GM04503 (cell line): ENCODE data around the gene A4GALT.
"Not testable (repeated sequence)": the region's sequence is repeated elsewhere in the genome, so short reads cannot be mapped to it uniquely, and the experiment has no call there.

Experiments
- DNase-seq: peaks from one replicate; pipeline ENCODE4 v3.0.0-alpha.2; 2012; ENCODE audit warnings: low read depth

The A4GALT gene

GRCh38 chr22:42683578-42684283 is 36.9 kb downstream of the A4GALT start:
- peak; percentile 28 for DNase-seq

- no peak for DNase-seq
These were observed 38.4 kb downstream of the A4GALT start for GRCh38 chr22:42682113-42682851.

GRCh38 chr22:42680648-42681047 is 40.0 kb downstream of the A4GALT start:
- DNase-seq, result peak; percentile 87

- no peak for DNase-seq
These were observed 41.0 kb downstream of the A4GALT start for GRCh38 chr22:42679691-42680090.

- DNase-seq, result no peak
These were observed 41.8 kb downstream of the A4GALT start for GRCh38 chr22:42678894-42679293.

- not testable (repeated sequence) for DNase-seq
These were observed 42.7 kb downstream of the A4GALT start for GRCh38 chr22:42677936-42678335.

- DNase-seq, result peak; percentile 75
These were observed 44.5 kb downstream of the A4GALT start for GRCh38 chr22:42676059-42676607.

- no peak for DNase-seq
These were observed 46.7 kb downstream of the A4GALT start for GRCh38 chr22:42673898-42674401.

- DNase-seq, result not testable (repeated sequence)
These were observed 47.6 kb downstream of the A4GALT start for GRCh38 chr22:42673071-42673470.

GRCh38 chr22:42670921-42671709 is 49.6 kb downstream of the A4GALT start:
- no peak for DNase-seq

GRCh38 chr22:42670046-42670445 is 50.6 kb downstream of the A4GALT start:
- DNase-seq, result no peak

GRCh38 chr22:42666393-42666792 is 54.3 kb downstream of the A4GALT start:
- DNase-seq, result not testable (repeated sequence)

- no peak for DNase-seq
These were observed 55.5 kb downstream of the A4GALT start for GRCh38 chr22:42664976-42665831.

- no peak for DNase-seq
These were observed 58.5 kb downstream of the A4GALT start for GRCh38 chr22:42661985-42662831.

GRCh38 chr22:42656578-42656977 is 64.1 kb downstream of the A4GALT start:
- no peak for DNase-seq

- DNase-seq, result no peak
These were observed 65.0 kb downstream of the A4GALT start for GRCh38 chr22:42655693-42656092.

GRCh38 chr22:42654436-42655073 is 66.1 kb downstream of the A4GALT start:
- no peak for DNase-seq

- no peak for DNase-seq
These were observed 66.7 kb downstream of the A4GALT start for GRCh38 chr22:42653999-42654398.

- DNase-seq, result no peak
These were observed 69.5 kb downstream of the A4GALT start for GRCh38 chr22:42651134-42651533.
